T-helper 17 cell (primary cell): ENCODE data around the gene DTYMK. TPM values are rescaled to one million over a fixed set of nuclear protein-coding genes. Genes with fewer than 3 reads are reported as not detected.

Experiments
- ATAC-seq: fragments of 150-1000 bp; cut with Tn5 transposase; 2 replicates; pipeline ENCODE4 v1.10.0; 2021; ENCODE audit warnings: mild to moderate bottlenecking, moderate library complexity
- DNase-seq, 3 donors: peaks; one replicate each; pipeline versions ENCODE4 v3.0.0 to v3.0.0-alpha.2; 2020 to 2021
- H3K9me3 ChIP-seq: one replicate; pipeline ENCODE4 v1.7.0; 2013; ENCODE audit warnings: low read length, mild to moderate bottlenecking; ENCODE audit not compliant: control insufficient read depth, poor library complexity, severe bottlenecking
- H3K27ac Mint-ChIP-seq: one replicate; pipeline ENCODE4 v1.8.0; 2022; ENCODE audit warnings: mild to moderate bottlenecking, moderate library complexity, mixed read lengths
- H3K27me3 Mint-ChIP-seq: one replicate; pipeline ENCODE4 v1.8.0; 2022; ENCODE audit warnings: mixed read lengths
- H3K36me3 Mint-ChIP-seq: one replicate; pipeline ENCODE4 v1.8.0; 2022; ENCODE audit warnings: low read depth, mixed read lengths
- H3K4me1 Mint-ChIP-seq: one replicate; pipeline ENCODE4 v1.8.0; 2022; ENCODE audit warnings: mild to moderate bottlenecking, mixed read lengths
- H3K4me3 Mint-ChIP-seq: one replicate; pipeline ENCODE4 v1.8.0; 2022; ENCODE audit warnings: mild to moderate bottlenecking, moderate library complexity, mixed read lengths
- total RNA-seq, 4 donors: library from RNA in 2 of 4; stranded (reverse) in 2 of 4; gene quantifications; one replicate each; pipeline ENCODE4 v1.2.3 and lab custom pipeline; 2022 to 2026

DTYMK gene
- total RNA-seq, 2 donors from 2014 or later = 11.9 TPM

DNA sequence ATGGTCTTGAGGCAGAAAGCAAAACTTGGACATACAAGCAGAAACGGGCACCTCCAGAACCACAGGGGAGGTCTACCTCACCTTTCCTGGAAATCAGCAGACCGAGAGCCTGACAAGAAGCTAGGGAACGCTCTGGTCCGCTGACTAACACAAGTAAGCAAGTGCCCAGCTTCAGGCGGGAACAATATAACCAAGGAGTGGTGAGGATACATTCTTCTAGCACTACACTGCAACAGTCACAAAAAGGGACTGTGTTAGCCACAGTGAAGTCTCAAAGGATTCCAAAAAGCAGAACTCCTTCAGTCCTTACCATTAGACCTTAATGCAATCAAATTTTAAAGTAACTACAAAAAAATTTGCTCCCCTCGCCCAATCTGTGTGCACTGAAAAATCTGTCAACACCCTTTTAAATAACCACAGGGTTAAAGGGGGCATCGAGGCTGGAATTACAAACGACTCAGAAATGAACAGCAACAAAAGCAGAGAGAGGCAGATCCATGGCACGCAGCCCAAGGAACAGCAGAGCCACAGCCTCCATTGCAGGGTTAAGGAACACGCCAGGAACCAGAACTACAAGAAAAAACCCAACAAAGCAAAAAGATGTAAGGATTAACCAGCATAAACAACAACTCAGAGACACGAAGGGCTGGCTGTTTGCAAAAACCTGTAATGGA is 56.7 kb downstream of the DTYMK start:
- Mint-ChIP-seq H3K36me3 (peaks cover 2% of the 10 kb centered on the region), H3K27me3 (no peaks in the 10 kb centered on the region), H3K4me3 (no peak overlapping the region), H3K4me1 (peaks cover 17% of the 10 kb centered on the region), H3K27ac (peak overlapping the region; percentile 21)
- no peak for DNase-seq
- ATAC-seq = no peak
- no peaks in the 10 kb centered on the region for H3K9me3 ChIP-seq

DNA sequence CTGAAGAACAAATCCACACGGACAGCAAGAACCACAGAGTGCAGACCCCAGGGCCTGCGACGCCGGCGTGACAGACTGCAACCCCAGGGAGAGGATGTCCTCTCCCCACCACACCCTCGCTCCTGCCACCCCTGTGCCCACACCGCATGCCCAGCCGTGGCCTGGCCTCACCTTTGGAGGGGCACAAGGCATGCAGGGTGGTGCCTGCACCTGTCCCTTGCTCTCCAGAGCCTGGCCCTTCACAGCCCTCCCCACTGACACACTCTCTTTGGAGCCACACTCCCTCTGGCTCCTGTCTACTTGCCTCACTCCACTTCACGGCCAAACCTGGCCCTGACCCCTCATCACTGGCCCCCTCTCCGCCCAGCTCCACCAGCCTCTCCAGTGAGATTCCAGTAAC is 58.9 kb downstream of the DTYMK start:
- no peaks in the 10 kb centered on the region for H3K27me3 Mint-ChIP-seq
- H3K27ac Mint-ChIP-seq = peak overlapping the region; percentile 69
- H3K4me1 Mint-ChIP-seq = peaks cover 14% of the 10 kb centered on the region
- DNase-seq (no peak), ATAC-seq (no peak)
- no peak overlapping the region for H3K4me3 Mint-ChIP-seq
- H3K9me3 ChIP-seq = no peaks in the 10 kb centered on the region
- peaks cover 2% of the 10 kb centered on the region for H3K36me3 Mint-ChIP-seq

Other genes with a start within 250 kb of the DTYMK start
- 100 to 1,000 TPM; 105 to 109 TPM for gene STK25, start 178.2 kb downstream of the DTYMK start, total RNA-seq
- gene BOK, start 128.1 kb downstream of the DTYMK start, total RNA-seq = not detected
- 10 to 100 TPM; 28.0 to 36.9 TPM for gene THAP4, start 49.7 kb downstream of the DTYMK start, total RNA-seq
- gene ATG4B, start 49.1 kb downstream of the DTYMK start, total RNA-seq = 100 to 1,000 TPM; 104 to 119 TPM
- 10 to 100 TPM; 50.2 to 60.8 TPM for gene ING5, start 15.2 kb upstream of the DTYMK start, total RNA-seq
- gene D2HGDH, start 47.8 kb upstream of the DTYMK start, total RNA-seq = 10 to 100 TPM; 28.0 to 32.6 TPM
- 1 to 10 TPM; 2.2 to 2.4 TPM for gene GAL3ST2, start 90.0 kb upstream of the DTYMK start, total RNA-seq
- 1 to 10 TPM; 4.1 to 9.4 TPM for gene NEU4, start 122.4 kb upstream of the DTYMK start, total RNA-seq
- 10 to 100 TPM in 1 of 2 donors, 1 to 10 TPM in 1; 8.1 to 10.4 TPM for gene PDCD1, start 172.1 kb upstream of the DTYMK start, total RNA-seq
- under 1 TPM in 1 of 2 donors, not detected in 1; 0.12 TPM for gene RTP5, start 182.9 kb upstream of the DTYMK start, total RNA-seq